AML-193 (cell line): Measurements from ENCODE around the gene MME.
A peak's percentile ranks its signal among the peaks of the same experiment; 100 is the strongest.

Source experiments
- DNase-seq, 2 experiments: peaks; one replicate each; lab custom pipeline; 2025; lab: John Stamatoyannopoulos, UW

The MME gene

DNA sequence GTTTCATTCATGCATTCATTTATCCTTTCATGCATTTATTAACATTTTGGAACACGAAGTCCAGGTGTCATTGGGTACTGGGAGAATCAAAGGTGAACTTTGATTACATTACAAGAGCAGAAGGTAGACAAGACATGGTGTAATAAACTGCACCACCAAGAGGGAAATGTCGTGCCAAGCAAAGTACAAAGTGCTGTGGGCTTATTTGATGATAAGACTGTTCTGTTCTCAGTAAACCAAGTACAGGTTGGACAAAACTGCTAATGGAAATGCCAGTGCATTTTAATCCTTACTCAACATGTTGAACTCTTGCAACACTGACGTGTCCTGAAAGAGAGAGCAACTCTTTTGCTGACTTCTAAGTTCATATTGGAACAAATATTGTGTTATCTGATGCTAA lies 69.4 kb downstream of the MME start:
- DNase-seq: peak in 1 of 2 experiments; percentile 9

GRCh38 chr3:155153242-155154186 lies 73.4 kb downstream of the MME start:
- DNase-seq: no peak

DNA sequence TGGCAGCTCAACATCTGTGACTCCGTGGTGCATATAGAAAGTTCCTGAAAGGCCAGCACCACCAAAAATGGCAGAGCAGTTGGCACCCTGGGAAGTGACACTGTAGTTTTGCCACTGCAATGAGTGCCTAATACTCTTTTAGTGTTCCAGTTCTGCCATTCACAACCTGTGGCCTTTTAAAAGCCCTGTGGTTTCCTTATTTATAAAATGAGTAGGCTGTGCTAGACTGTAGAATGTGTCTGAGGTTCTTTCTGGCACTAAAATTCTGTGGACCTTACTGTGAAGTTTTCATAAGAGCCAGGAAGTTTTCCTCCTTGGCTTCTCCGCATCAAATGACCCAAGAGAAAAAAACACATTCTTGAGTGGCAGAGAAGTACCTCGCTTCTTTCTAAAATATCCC lies 74.1 kb downstream of the MME start:
- no peak for DNase-seq

GRCh38 chr3:155158346-155159037 lies 78.4 kb downstream of the MME start:
- no peak for DNase-seq

DNA sequence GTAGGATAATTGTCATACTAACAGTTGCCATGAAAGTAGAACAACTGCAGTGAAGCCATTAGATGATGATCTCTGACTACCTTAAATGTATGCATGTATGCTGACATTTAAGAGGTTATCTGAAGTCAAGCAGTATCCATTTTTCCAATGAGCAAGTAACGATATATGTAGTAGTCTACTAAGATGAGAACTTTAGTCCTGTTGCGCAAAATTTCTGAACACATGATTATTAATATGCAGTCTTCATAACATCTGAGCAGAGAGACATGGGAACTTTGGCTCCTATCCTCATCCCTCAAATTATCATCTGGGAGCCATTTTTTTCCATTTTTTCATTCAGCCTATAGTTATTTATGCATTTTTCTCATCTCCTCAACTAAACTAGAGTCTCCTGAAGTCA lies 79.2 kb downstream of the MME start:
- DNase-seq: no peak

GRCh38 chr3:155161640-155162292 lies 81.6 kb downstream of the MME start:
- DNase-seq: no peak

DNA sequence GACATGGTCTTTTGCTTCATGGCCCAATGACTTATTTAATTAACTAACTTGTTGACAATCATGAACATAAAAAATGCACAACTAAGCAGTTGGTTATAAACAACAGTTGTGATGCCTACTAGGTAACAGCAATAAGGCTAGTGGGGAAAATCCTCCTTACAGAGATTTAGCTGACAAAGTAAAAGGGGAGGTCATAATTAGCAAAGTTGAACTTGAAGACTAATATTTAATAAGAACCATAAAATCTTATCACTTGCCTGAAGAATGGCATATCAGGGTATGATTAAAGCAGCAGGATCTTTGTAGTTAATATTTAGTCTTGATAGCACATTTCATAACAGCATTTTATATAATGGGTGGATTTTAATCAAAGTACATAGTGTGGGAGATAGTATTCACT lies 84.2 kb downstream of the MME start:
- no peak for DNase-seq

- no peak for DNase-seq
Measured at GRCh38 chr3:155166441-155166840, 86.3 kb downstream of the MME start.

DNA sequence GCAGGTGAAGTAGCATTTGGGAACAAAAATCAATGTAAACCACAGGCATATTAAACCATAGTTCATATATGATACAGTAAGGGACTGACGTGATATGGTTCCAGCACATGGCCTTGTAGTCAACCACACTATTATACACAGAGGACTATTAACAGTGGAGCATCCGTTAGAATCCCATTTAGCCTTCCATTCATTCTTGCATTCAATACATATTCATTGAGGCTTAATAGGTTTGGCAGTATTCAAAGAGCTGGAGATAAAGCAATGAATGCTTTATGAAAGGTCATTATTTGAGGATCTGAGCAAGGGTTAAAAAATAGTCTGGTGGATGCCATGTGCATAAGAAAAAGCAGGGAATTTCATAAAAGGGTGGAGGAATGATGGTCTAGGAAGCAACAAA lies 89.1 kb downstream of the MME start:
- DNase-seq: no peak

DNA sequence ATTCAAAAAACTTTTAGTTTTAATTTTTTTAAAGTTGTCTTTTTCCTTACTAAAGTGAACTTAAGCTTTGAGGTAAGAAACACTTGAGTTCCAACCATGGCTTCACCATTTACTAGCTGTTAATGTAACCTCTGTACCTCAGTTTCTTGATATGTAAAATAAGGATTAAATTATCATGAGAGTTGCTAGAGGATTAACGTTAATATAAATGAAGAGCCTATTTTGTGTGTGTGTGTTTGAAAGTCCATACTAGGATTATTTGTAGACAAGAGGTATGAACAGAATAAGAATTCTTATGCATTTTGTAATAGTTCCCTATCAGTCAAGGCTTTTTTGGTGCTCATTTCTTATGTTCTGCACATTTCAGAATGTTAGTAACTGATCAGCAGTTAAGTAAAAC lies 93.7 kb downstream of the MME start:
- no peak for DNase-seq

DNA sequence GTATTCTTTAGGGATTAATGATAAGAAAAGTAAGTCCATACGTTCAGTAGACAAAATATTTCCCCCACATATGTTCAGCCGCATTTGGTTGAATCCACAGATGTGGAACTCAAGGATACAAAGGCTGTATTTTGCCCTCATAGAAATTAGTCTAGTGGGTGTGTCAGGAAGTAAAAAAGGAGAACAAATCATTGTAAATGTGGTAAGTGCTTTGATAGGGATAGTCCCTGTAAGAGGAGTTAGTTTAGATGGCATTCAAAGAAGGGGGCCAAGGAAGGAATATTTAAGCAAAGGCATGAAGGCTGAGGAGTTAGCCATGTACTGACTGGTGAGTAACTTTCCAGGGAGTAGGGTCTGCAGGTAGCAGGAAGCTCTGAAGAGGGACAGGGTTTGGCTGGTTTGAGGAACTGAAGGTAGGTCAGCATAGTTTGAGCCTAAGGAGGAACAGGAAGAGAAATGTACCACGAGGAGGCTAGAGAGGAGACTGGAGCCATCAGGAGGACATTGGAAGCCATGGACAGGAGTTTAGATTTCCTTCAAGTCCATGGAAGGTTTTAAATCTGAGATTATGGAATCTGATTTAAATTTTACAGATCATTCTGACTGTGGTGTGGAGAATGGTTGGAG lies 98.8 kb downstream of the MME start:
- peak in 1 of 2 experiments; percentile 26 for DNase-seq

GRCh38 chr3:155179437-155179827 lies 99.3 kb downstream of the MME start:
- no peak for DNase-seq

DNA sequence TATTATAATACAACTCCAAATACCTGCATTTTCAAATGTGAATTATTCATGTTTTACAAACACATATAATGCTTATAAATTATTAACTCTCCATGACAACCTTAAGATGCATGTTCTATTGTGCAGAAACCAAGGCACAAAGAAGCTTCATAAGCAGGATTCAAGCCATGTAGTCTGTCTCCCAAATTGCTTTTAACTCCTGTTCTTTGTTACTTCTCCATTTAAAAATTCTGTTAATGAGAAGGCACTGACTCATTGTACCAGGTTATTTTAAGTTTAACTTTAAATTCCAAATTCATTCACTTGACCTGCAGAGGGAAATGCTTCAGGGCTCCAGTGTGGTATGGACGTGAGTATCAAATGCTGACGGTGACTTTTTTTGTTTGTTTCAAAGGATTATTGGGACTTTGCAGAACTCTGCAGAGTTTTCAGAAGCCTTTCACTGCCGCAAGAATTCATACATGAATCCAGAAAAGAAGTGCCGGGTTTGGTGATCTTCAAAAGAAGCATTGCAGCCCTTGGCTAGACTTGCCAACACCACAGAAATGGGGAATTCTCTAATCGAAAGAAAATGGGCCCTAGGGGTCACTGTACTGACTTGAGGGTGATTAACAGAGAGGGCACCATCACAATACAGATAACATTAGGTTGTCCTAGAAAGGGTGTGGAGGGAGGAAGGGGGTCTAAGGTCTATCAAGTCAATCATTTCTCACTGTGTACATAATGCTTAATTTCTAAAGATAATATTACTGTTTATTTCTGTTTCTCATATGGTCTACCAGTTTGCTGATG lies 100.0 kb downstream of the MME start:
- no peak for DNase-seq

- DNase-seq: no peak
Measured at GRCh38 chr3:155182467-155182866, 102.3 kb downstream of the MME start.

GRCh38 chr3:155184011-155184410 lies 103.9 kb downstream of the MME start:
- DNase-seq: no peak

DNA sequence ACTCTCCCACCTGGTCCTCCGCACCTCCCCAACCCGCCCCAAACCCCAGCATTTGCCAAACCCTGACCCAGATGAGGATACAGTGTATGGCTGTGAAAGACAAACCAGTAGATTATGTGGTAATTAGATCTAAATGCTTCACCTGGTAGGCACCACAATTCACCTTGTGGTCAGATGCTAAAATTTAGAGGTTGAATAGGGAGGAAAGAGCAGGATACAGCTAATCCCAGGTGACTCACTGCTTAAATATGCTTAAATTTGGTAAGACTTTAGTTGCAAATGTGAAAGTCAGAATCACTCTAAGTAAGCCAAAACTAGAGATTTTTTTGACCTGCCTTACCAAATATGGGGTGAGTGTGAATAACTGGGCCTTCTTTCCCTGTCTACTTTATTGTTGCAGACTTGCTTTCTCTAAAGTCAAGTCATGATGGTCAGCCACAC lies 105.5 kb downstream of the MME start:
- no peak for DNase-seq

GRCh38 chr3:155188031-155188430 lies 107.9 kb downstream of the MME start:
- DNase-seq: no peak

GRCh38 chr3:155189478-155189877 lies 109.4 kb downstream of the MME start:
- no peak for DNase-seq

DNA sequence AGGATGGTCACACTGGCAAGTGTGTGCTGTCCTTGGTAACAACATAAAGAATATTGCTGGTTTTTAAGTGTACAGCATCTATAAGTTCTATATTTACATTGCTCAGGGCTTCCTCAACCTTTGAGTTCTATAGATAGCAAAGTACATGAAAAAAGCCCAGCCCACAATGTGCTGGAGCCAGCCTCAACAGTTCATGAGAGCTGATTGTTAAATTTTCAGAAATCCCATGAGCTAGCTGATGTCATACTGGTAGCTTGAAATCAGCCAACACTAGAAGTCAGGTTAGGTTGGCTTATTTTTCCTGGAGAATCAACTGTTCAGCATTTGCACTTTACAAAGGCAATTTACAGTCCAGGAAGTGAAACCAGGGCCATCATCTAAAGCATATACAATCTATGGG lies 110.6 kb downstream of the MME start:
- DNase-seq: no peak

DNA sequence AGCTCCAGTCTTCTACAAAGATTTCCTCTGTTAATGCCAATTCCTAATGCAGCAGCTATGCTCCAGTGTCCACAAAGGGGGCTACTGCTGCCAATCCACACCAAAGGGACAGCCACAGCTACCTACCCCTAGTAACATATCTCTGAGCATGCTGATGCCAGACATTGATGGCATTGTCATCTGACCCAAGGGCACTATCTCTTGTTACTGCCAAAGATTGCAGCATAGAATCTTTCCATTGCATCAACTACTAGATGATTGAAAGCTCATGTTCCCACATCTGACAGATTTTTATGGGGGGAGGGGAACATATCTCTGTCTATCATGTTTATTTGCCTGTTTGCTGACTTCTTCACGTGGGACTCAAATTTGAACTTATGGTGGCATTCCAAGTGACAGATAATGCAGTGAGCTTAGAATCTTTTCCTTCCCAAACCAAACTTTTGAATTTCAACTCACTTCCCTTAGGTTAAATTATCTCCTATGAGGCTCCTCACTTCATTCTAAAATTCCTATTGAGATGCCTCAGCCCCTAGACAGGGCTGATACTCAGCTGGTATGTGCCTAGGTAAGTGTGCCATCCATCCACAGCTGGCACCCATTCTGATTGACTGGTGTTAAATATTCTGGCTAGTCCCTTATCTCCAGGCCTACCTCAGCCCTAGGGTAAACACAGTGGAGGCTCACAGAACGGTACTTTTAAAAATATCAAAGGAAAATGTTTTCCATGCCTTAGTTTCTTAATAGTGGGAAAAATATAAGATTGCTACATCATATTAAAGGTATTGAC lies 113.0 kb downstream of the MME start:
- no peak for DNase-seq

GRCh38 chr3:155193868-155194267 lies 113.7 kb downstream of the MME start:
- no peak for DNase-seq
